B cell (primary cell): ENCODE results near the gene TFAP2E. TPM values are rescaled to one million over a fixed set of nuclear protein-coding genes. Genes with fewer than 3 reads are reported as not detected.
A peak's percentile ranks its signal among the peaks of the same experiment; 100 is the strongest.

Experiments used
- ATAC-seq: fragments of 200-7000 bp; cut with Tn5 transposase; one replicate; pipeline ENCODE4 v1.10.0; 2021; ENCODE audit warnings: low read depth, mild to moderate bottlenecking, moderate number of reproducible peaks, moderate library complexity
- CTCF ChIA-PET: fragments of 350-600 bp; sonication (Branson Sonifier 250); formaldehyde crosslinking; loops from one replicate; lab custom pipeline; 2021; ENCODE audit warnings: antibody characterized with exemption, inconsistent platforms; lab: Charles Lee
- POLR2A ChIA-PET: fragments of 350-600 bp; sonication (Branson Sonifier 250); formaldehyde crosslinking; loops from one replicate; lab custom pipeline; 2021; ENCODE audit warnings: antibody characterized with exemption; lab: Charles Lee
- DNase-seq: peaks from one replicate; pipeline ENCODE4 v3.0.0; 2013
- H2AFZ ChIP-seq: 2 replicates; pipeline ENCODE4 v1.6.1; 2012; ENCODE audit warnings: mild to moderate bottlenecking, low read depth, low read length; ENCODE audit not compliant: insufficient read depth, poor library complexity, severe bottlenecking
- H3K27ac ChIP-seq, 2 donors: 1 replicate in 1 of 2; 2 replicates in 1 of 2; pipeline ENCODE4 v1.5.1; 2012 to 2013; ENCODE audit warnings: low read length in 2 of 2, mild to moderate bottlenecking in 2 of 2, moderate library complexity in 1 of 2
- H3K27me3 ChIP-seq, 4 experiments: fragments of 200-600 bp in 1 of 4; sonication (generic) in 1 of 4; replicated peaks in 1 of 4; 1 replicate in 2 of 4; 2 replicates in 2 of 4; pipeline versions ENCODE4 v1.6.1 to v1.7.0; 2013 to 2016; ENCODE audit warnings: low read length in 3 of 4, mild to moderate bottlenecking in 2 of 4, mixed read lengths in 1 of 4, moderate library complexity in 1 of 4; ENCODE audit not compliant: insufficient read depth in 4 of 4, control insufficient read depth in 3 of 4; ENCODE audit errors: control extremely low read depth in 1 of 4
- H3K36me3 ChIP-seq, 2 experiments: replicated peaks in 1 of 2; 1 replicate in 1 of 2; 2 replicates in 1 of 2; pipeline versions ENCODE4 v1.6.1 to v1.7.1; 2013; ENCODE audit warnings: low read length in 1 of 2; ENCODE audit not compliant: insufficient read depth in 2 of 2, control insufficient read depth in 1 of 2; ENCODE audit errors: control extremely low read depth in 1 of 2, extremely low read depth in 1 of 2
- H3K4me1 ChIP-seq, 2 donors: fragments of 200-600 bp in 1 of 2; sonication (generic) in 1 of 2; 1 replicate in 1 of 2; 2 replicates in 1 of 2; pipeline versions ENCODE4 v1.5.1 to v1.6.1; 2013 to 2017; ENCODE audit warnings: low read length in 2 of 2; ENCODE audit not compliant: control insufficient read depth in 2 of 2, insufficient read depth in 2 of 2
- H3K4me2 ChIP-seq: replicated peaks from 2 replicates; pipeline ENCODE3; 2012; ENCODE audit warnings: mild to moderate bottlenecking, low read depth, low read length; ENCODE audit not compliant: poor library complexity, severe bottlenecking
- H3K4me3 ChIP-seq, 5 experiments: fragments of 200-600 bp in 1 of 5; sonication (generic) in 1 of 5; 1 replicate in 3 of 5; 2 replicates in 2 of 5; pipeline versions ENCODE4 v1.5.1 to v1.7.0; 2011 to 2016; ENCODE audit warnings: low read length in 4 of 5, mild to moderate bottlenecking in 4 of 5, low read depth in 2 of 5, control low read depth in 1 of 5, moderate library complexity in 1 of 5; ENCODE audit not compliant: insufficient read depth in 1 of 5; ENCODE audit errors: control extremely low read depth in 1 of 5, extremely low read depth in 1 of 5
- H3K79me2 ChIP-seq: fragments of 200-600 bp; sonication (generic); one replicate; pipeline ENCODE4 v1.6.0; 2016; ENCODE audit warnings: low read length; ENCODE audit not compliant: control insufficient read depth, insufficient read depth
- H3K9ac ChIP-seq: fragments of 200-600 bp; sonication (generic); 2 replicates; pipeline ENCODE4 v1.6.1; 2017; ENCODE audit warnings: mild to moderate bottlenecking, low read length, moderate library complexity
- H3K9me3 ChIP-seq, 3 donors: one replicate each; pipeline versions ENCODE4 v1.6.1 to v1.7.1; 2013; ENCODE audit warnings: low read length in 2 of 3; ENCODE audit not compliant: control insufficient read depth in 2 of 3, insufficient read depth in 1 of 3; ENCODE audit errors: control extremely low read depth in 1 of 3
- H4K20me1 ChIP-seq: 2 replicates; pipeline ENCODE4 v1.6.0; 2012; ENCODE audit warnings: mild to moderate bottlenecking, low read length; ENCODE audit not compliant: insufficient read depth, control insufficient read depth, poor library complexity, severe bottlenecking
- H3K27ac Mint-ChIP-seq: one replicate; pipeline ENCODE4 v1.8.0; 2021; ENCODE audit warnings: mixed read lengths
- H3K27me3 Mint-ChIP-seq: one replicate; pipeline ENCODE4 v1.8.0; 2021; ENCODE audit warnings: mixed read lengths
- H3K4me1 Mint-ChIP-seq: one replicate; pipeline ENCODE4 v1.8.0; 2021; ENCODE audit warnings: mixed read lengths
- H3K4me3 Mint-ChIP-seq: one replicate; pipeline ENCODE4 v1.8.0; 2021; ENCODE audit warnings: mixed read lengths
- H3K9me3 Mint-ChIP-seq: one replicate; pipeline ENCODE4 v1.8.0; 2022; ENCODE audit warnings: mixed read lengths; ENCODE audit not compliant: insufficient read depth
- CTCF ChIP-seq: fragments of 200-600 bp; IDR thresholded peaks from one replicate; pipeline ENCODE4 v1.8.0; 2022; ENCODE audit warnings: antibody characterized with exemption, mild to moderate bottlenecking
- EZH2 ChIP-seq: IDR thresholded peaks from 2 replicates; pipeline ENCODE4 v1.6.1; 2012; ENCODE audit warnings: borderline replicate concordance, low read depth, mild to moderate bottlenecking, moderate library complexity, low read length; ENCODE audit not compliant: insufficient read depth, poor library complexity, severe bottlenecking
- WGBS: methylation state at CpG from one replicate; pipeline ENCODE4 v1.1.5; 2013; ENCODE audit warnings: missing lambda C conversion rate; ENCODE audit not compliant: insufficient coverage; 5-methylcytosine and 5-hydroxymethylcytosine counted together
- intact Hi-C: fragments of 100-400 bp; cut with micrococcal nuclease; formaldehyde crosslinking; loops from one replicate; pipeline ENCODE4 v1.10.0; 2022
- polyA plus RNA-seq: library from polyadenylated mRNA; depleted of rRNA; stranded (reverse); fragments of >200 nt; gene quantifications from 2 replicates; pipeline ENCODE4 v1.2.3, GENCODE V29; 2012
- total RNA-seq, 2 donors: library from RNA; stranded (reverse); fragments of 120-200 nt in 1 of 2; gene quantifications; 1 replicate in 1 of 2; 2 replicates in 1 of 2; pipeline versions ENCODE4 v1.2.3 to v1.2.4, GENCODE V29; 2013 to 2022

Gene TFAP2E
- total and polyA plus RNA-seq, 2 donors (not counting 1 experiment from before 2014, with no cell fraction given), result 2.3 to 4.5 TPM

GRCh38 chr1:35539824-35540261, 33.3 kb upstream of the TFAP2E start:
- Mint-ChIP-seq H3K4me1 (peaks cover 33% of the 10 kb centered on the region), H3K27ac (peak overlapping the region; percentile 78), H3K27me3 (no peaks in the 10 kb centered on the region), H3K4me3 (no peak overlapping the region), H3K9me3 (no peaks in the 10 kb centered on the region)
- Histone ChIP-seq H3K36me3 (peaks cover 3 to 10% of the 10 kb centered on the region in 2 experiments), H3K79me2 (peaks cover 86% of the 10 kb centered on the region), H3K9ac (no peak overlapping the region), H3K9me3 (no peaks in the 10 kb centered on the region), H4K20me1 (peaks cover 13% of the 10 kb centered on the region), H3K27me3 (no peaks in the 10 kb centered on the region), H3K4me2 (no peak overlapping the region), H2AFZ (peak overlapping the region; percentile 38), H3K27ac (peak overlapping the region; percentile 35 to 66), H3K4me3 (no peak overlapping the region), H3K4me1 (peaks cover 14 to 18% of the 10 kb centered on the region in 2 donors)
- no peak for ATAC-seq
- WGBS, result no CpG with 5 or more reads among the region's 1 CpG
- DNase-seq, result peak; percentile 31
- ChIA-PET POLR2A (no interaction called here), CTCF (no interaction called here)
- intact Hi-C loops, result no loop called here
- TF ChIP-seq CTCF (no peak), EZH2 (no peak)

DNA sequence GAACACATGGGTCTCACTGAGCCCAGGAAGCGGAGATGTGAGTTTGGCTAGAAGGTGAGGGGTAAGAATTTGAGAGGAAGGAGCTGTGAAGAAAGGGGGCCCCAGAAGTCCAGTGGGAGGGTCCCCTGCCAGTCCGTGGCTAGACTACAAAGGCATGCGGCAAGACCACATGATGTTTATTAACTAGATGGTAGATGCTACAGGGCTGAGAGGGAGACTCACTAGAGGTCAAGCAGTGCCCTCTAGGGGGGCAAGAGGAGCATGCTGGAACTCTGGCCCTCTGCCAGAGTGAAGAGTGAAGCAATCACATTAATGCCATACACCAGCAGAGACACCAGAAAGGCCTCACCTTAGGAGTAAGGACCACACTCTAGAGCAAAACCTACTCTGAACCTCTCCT, 28.1 kb upstream of the TFAP2E start:
- Histone ChIP-seq H3K9me3 (no peaks in the 10 kb centered on the region), H3K9ac (no peak overlapping the region), H3K27me3 (no peaks in the 10 kb centered on the region), H3K4me1 (peaks cover 3 to 5% of the 10 kb centered on the region in 2 donors), H3K36me3 (peaks cover 2 to 25% of the 10 kb centered on the region in 2 experiments), H3K27ac (no peak overlapping the region), H3K4me2 (no peak overlapping the region), H4K20me1 (peaks cover 13% of the 10 kb centered on the region), H3K79me2 (peaks cover 78% of the 10 kb centered on the region), H2AFZ (no peak overlapping the region), H3K4me3 (no peak overlapping the region)
- H3K27ac Mint-ChIP-seq, result no peak overlapping the region
- intact Hi-C loops, result no loop called here
- 77% methylated on average over 3 of the region's 3 CpGs for WGBS
- H3K4me1 Mint-ChIP-seq, result peaks cover 28% of the 10 kb centered on the region
- no peaks in the 10 kb centered on the region for H3K27me3 Mint-ChIP-seq
- no peak overlapping the region for H3K4me3 Mint-ChIP-seq
- H3K9me3 Mint-ChIP-seq, result no peaks in the 10 kb centered on the region
- ChIA-PET POLR2A (no interaction called here), CTCF (interaction anchor here (0.6 to 2.0 kb wide), 3 partner anchors 20 to 125 kb away, joined by 4 to 15 read pairs (median 4); no protein-coding TSS in a partner anchor)
- DNase-seq (peak; percentile 29), ATAC-seq (no peak)
- TF ChIP-seq EZH2 (no peak), CTCF (no peak)
